ENCODE data around the gene KRT71.

Gene KRT71

DNA sequence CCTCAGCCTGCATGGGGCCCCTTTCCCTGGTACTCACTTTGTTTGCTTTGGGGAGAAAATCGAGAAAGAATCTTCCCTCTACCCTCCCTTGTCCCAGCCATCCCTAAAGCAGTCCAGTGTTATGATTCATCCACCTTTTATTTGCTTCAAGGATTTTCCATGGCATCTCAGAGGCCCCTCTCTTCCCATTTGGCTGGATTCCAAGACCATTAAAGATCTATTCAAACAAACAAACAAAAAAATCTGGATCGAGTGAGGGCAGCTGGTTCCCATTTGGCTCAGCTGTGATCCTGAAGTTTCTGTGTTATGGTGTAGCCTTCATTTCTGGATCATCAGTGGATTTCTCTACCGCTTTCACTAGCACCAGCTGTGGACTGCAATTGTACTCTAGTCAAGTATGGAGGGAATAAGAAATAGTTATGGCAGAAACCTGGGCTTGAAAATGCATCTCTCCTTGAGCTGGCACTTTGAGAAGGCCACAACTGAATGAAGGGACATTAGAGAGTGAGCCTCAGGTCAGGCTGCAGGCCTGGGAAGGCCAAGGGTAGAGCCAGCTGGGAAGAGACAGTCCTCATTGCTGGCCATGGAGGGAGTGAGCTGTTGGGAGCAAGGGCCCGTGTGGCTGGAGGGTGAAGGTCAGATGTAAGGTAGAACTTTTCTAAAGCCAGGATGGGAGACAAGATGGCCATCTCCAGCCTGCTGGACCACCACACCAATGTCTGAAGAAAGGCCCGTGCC lies 13.7 kb downstream of the KRT71 start:
- H3K4me1 Mint-ChIP-seq, result peaks cover 3% of the 10 kb centered on the region
- DNase-seq (ENCODE audit: low spot score in 2 of 2) (no peak), ATAC-seq (ENCODE audit: low read depth) (no peak)
- no peak overlapping the region for H3K4me3 Mint-ChIP-seq
- H3K27me3 Mint-ChIP-seq, result peaks cover 13% of the 10 kb centered on the region
- no peak overlapping the region for H3K27ac Mint-ChIP-seq
- no peaks in the 10 kb centered on the region for H3K9me3 Mint-ChIP-seq
- H3K36me3 Mint-ChIP-seq, result no peaks in the 10 kb centered on the region

GRCh38 chr12:52537101-52537500 lies 15.8 kb downstream of the KRT71 start:
- Mint-ChIP-seq H3K4me3 (no peak overlapping the region), H3K27ac (no peak overlapping the region), H3K27me3 (peaks cover 13% of the 10 kb centered on the region), H3K36me3 (no peaks in the 10 kb centered on the region), H3K4me1 (peaks cover 3% of the 10 kb centered on the region), H3K9me3 (no peaks in the 10 kb centered on the region)
- ATAC-seq (ENCODE audit: low read depth) (no peak), DNase-seq (ENCODE audit: low spot score in 2 of 2) (no peak)

DNA sequence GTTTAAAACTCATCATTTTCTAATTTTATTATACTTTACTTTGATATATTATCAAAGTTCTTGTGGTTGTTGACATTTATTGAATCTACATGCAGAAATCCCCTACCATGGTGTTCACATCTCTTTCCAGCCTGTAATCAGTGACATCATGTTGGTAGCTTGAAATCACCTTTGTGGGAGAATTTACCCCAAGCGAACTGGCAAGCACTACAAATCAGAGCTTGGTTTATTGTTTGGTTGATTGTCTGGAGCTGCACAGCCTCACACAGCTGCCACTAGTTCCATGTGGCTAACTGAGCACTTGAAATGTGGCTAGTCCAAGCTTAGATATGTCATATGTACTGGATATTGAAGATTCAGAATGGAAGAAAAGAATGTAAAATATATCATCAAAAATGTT lies 17.4 kb downstream of the KRT71 start:
- no peak for ATAC-seq (ENCODE audit: low read depth)
- Mint-ChIP-seq H3K9me3 (no peaks in the 10 kb centered on the region), H3K27me3 (peaks cover 13% of the 10 kb centered on the region)

GRCh38 chr12:52534482-52534881 lies 18.5 kb downstream of the KRT71 start:
- Mint-ChIP-seq H3K4me3 (no peak overlapping the region), H3K27ac (no peak overlapping the region), H3K36me3 (no peaks in the 10 kb centered on the region), H3K4me1 (peaks cover 9% of the 10 kb centered on the region), H3K9me3 (no peaks in the 10 kb centered on the region), H3K27me3 (peaks cover 9% of the 10 kb centered on the region)
- DNase-seq (ENCODE audit: low spot score in 2 of 2), result no peak
- no peak for ATAC-seq (ENCODE audit: low read depth)

More for the DNA sequence above, 17.4 kb downstream of the KRT71 start:
- Mint-ChIP-seq H3K27ac (no peak overlapping the region), H3K4me3 (no peak overlapping the region), H3K36me3 (no peaks in the 10 kb centered on the region), H3K4me1 (peaks cover 9% of the 10 kb centered on the region)
- DNase-seq (ENCODE audit: low spot score in 2 of 2), result no peak

DNA sequence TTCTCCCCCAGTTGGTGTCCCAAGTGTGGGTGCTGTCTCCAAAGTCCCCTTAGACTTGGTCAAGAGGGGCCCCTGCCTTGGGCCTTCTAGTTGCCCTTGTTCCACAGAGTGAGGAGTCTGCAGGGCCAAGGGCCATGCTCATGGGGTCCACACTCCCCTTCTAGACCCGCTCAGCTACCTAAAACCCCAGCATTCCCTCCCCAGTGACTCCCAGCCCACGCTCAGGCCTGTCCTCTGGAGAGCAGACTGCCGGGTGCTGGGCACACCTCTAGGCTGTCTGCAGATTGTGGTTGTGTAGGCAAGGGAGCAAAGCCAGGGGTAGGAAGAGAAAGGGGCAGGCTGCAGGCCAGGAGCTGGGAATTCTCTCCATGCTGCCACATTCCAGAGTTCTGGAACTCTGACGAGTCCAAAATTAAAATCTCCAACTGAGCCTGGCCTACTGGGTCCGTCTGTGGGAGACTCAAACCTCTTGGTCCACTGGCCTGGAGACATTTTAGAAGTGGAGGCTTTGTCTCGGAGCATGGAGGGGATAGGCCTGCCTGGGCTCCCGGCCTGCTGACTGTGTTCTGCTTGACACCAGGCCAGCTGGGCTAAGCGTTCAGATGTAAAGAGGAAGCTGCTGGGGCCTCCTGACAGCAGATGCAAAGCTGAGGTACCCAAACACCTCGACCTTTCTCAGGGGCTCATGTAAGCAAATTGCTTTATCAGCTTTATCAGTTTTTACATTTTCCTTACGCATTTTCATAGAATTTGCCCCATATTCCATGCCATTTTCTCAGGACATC lies 19.1 kb downstream of the KRT71 start:
- Mint-ChIP-seq H3K9me3 (no peaks in the 10 kb centered on the region), H3K36me3 (no peaks in the 10 kb centered on the region), H3K4me3 (no peak overlapping the region), H3K27me3 (peaks cover 9% of the 10 kb centered on the region), H3K4me1 (peaks cover 9% of the 10 kb centered on the region), H3K27ac (no peak overlapping the region)
- no peak for DNase-seq (ENCODE audit: low spot score in 2 of 2)
- ATAC-seq (ENCODE audit: low read depth), result peak; percentile 38

DNA sequence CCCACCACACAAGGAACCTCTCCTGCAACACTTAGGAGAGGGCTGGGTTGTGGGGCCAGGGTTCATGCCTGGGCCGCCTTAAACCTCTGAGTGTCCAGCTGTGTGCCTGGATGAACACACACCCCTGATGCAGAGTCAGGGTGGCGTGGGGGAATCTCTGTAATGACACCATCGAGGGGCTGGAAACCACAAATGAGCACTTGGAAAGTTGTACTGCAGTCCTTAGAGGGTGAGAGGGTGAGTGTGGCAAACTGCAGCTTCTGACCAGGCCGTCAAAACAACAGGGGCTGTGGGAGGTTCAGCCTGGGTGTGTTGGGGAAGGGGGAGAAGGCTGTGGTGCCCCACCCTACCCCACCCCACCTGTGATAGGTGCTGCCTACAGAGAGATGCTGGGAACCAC lies 20.3 kb downstream of the KRT71 start:
- Mint-ChIP-seq H3K4me3 (no peak overlapping the region), H3K36me3 (no peaks in the 10 kb centered on the region), H3K9me3 (no peaks in the 10 kb centered on the region), H3K4me1 (peaks cover 9% of the 10 kb centered on the region), H3K27ac (no peak overlapping the region), H3K27me3 (peaks cover 9% of the 10 kb centered on the region)
- no peak for DNase-seq (ENCODE audit: low spot score in 2 of 2)
- no peak for ATAC-seq (ENCODE audit: low read depth)

DNA sequence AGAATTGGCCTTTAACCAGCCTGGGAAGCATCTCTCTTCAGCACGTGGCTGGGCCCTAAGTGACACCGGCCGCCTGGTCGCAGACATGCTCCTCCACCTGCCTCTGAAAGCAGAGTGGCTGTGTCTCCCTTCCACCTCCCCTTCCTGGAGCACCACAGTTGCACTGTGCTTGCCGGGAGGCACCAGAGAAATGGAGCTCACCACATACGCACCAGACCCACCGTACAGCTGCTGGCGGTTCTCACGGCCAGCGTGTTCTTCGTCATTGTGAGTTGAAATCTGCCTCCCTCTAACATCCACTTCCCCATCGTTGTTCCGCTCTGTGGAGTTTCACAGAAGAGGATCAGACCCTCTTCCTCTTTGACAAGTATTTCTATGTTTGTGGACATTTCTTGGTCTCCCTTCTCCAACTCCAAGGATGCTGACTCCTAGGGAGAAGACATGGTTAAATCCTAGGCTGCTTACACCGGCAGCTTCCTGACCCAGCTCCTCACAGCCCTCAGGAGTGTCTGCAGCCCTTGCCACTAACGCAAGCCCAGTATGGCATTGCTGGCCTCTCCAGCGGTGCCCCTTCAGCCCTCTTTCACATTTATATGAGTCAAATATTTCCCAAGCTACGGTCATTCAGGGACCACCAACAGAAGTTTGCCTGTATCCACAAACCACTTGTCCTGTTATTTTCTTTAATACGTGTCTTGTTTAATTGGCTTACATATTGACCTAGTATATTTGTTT lies 21.2 kb downstream of the KRT71 start:
- Mint-ChIP-seq H3K4me1 (peaks cover 9% of the 10 kb centered on the region), H3K9me3 (no peaks in the 10 kb centered on the region), H3K4me3 (no peak overlapping the region), H3K27me3 (peaks cover 5% of the 10 kb centered on the region), H3K27ac (no peak overlapping the region), H3K36me3 (no peaks in the 10 kb centered on the region)
- no peak for DNase-seq (ENCODE audit: low spot score in 2 of 2)
- ATAC-seq (ENCODE audit: low read depth), result peak; percentile 76

DNA sequence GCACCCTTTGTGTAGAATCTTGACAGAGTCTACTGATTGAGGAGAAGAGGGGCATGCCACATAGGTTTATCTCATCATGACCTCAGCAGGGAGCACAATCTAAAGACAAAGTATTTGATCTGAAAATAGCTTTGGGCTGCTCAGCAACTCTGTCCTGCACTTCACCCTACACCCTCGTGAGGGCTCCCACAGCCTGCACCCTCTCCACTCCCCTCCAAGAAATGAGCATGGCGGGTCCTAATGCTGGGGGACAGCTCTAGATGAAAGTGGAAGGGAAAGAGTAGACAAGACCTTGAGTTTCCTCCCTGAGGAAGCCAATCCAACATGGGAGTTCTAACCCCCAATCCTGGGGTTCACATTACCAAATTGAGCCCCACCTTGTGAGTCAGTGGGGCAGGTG lies 22.0 kb downstream of the KRT71 start:
- no peaks in the 10 kb centered on the region for H3K36me3 Mint-ChIP-seq
- H3K27me3 Mint-ChIP-seq, result peaks cover 5% of the 10 kb centered on the region
- DNase-seq (ENCODE audit: low spot score in 2 of 2), result no peak
- H3K9me3 Mint-ChIP-seq, result no peaks in the 10 kb centered on the region
- peaks cover 9% of the 10 kb centered on the region for H3K4me1 Mint-ChIP-seq
- ATAC-seq (ENCODE audit: low read depth), result no peak
- H3K4me3 Mint-ChIP-seq, result no peak overlapping the region
- H3K27ac Mint-ChIP-seq, result no peak overlapping the region

- Mint-ChIP-seq H3K4me1 (peaks cover 9% of the 10 kb centered on the region), H3K4me3 (no peak overlapping the region), H3K27ac (no peak overlapping the region), H3K27me3 (peaks cover 5% of the 10 kb centered on the region), H3K9me3 (no peaks in the 10 kb centered on the region), H3K36me3 (no peaks in the 10 kb centered on the region)
- DNase-seq (ENCODE audit: low spot score in 2 of 2) (no peak), ATAC-seq (ENCODE audit: low read depth) (no peak)
Observed at GRCh38 chr12:52530366-52530765, 22.6 kb downstream of the KRT71 start.

- DNase-seq (ENCODE audit: low spot score in 2 of 2), result no peak
- peaks cover 9% of the 10 kb centered on the region for H3K4me1 Mint-ChIP-seq
- no peak overlapping the region for H3K27ac Mint-ChIP-seq
- ATAC-seq (ENCODE audit: low read depth), result no peak
- peaks cover 5% of the 10 kb centered on the region for H3K27me3 Mint-ChIP-seq
- H3K36me3 Mint-ChIP-seq, result no peaks in the 10 kb centered on the region
- no peaks in the 10 kb centered on the region for H3K9me3 Mint-ChIP-seq
- H3K4me3 Mint-ChIP-seq, result no peak overlapping the region
Observed at GRCh38 chr12:52529846-52530245, 23.1 kb downstream of the KRT71 start.

- DNase-seq (ENCODE audit: low spot score in 2 of 2), result no peak
- Mint-ChIP-seq H3K27ac (no peak overlapping the region), H3K4me3 (no peak overlapping the region), H3K4me1 (peaks cover 6% of the 10 kb centered on the region), H3K9me3 (no peaks in the 10 kb centered on the region), H3K27me3 (peaks cover 2% of the 10 kb centered on the region), H3K36me3 (no peaks in the 10 kb centered on the region)
- ATAC-seq (ENCODE audit: low read depth), result no peak
Observed at GRCh38 chr12:52529417-52529816, 23.5 kb downstream of the KRT71 start.

DNA sequence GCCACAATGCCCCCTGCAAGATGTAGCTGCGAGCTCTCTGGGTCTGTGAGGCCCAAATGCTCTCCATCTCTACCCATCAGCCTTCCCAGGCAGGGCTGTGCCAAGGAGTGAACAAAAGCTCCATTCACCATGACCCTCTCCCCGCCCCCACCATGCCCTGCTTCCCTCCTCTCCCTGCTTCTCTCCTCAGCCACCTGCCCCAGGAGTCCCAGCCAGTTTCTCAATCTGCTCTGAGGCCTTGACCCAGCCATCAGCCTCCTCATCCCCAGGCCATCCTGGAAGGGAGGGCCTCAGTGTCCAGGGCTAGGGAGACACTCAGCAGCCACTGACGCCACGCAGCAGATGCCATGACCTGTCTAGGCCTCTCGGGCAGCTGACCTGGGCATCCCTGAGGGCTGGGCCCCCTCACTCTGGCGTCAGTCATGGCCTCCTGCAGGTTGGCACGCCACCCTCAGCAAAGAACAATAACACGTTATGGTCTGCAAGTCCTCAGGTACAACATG lies 24.3 kb downstream of the KRT71 start:
- no peak for DNase-seq (ENCODE audit: low spot score in 2 of 2)
- Mint-ChIP-seq H3K4me1 (peaks cover 6% of the 10 kb centered on the region), H3K27me3 (peaks cover under 1% of the 10 kb centered on the region), H3K27ac (no peak overlapping the region), H3K36me3 (no peaks in the 10 kb centered on the region), H3K9me3 (no peaks in the 10 kb centered on the region), H3K4me3 (no peak overlapping the region)
- ATAC-seq (ENCODE audit: low read depth), result no peak

- DNase-seq (ENCODE audit: low spot score in 2 of 2) (no peak), ATAC-seq (ENCODE audit: low read depth) (no peak)
- H3K4me1 Mint-ChIP-seq, result peaks cover 6% of the 10 kb centered on the region
- H3K27me3 Mint-ChIP-seq, result no peaks in the 10 kb centered on the region
- H3K27ac Mint-ChIP-seq, result no peak overlapping the region
- no peaks in the 10 kb centered on the region for H3K36me3 Mint-ChIP-seq
- H3K9me3 Mint-ChIP-seq, result no peaks in the 10 kb centered on the region
- H3K4me3 Mint-ChIP-seq, result no peak overlapping the region
Observed at GRCh38 chr12:52527121-52527800, 25.7 kb downstream of the KRT71 start.
